BE2C (cell line): ENCODE data around the gene PPP6R2.

ENCODE experiments used
- DNase-seq: peaks from one replicate; pipeline ENCODE4 v3.0.0-alpha.2; 2020
- H3K27me3 ChIP-seq: fragments of 250-450 bp; sonication (Bioruptor Pico); 2 replicates; pipeline ENCODE4 v1.5.1; 2020; ENCODE audit warnings: mild to moderate bottlenecking
- H3K36me3 ChIP-seq: fragments of 250-450 bp; sonication (Bioruptor Pico); 2 replicates; pipeline ENCODE4 v1.5.1; 2020; ENCODE audit warnings: mild to moderate bottlenecking
- H3K4me1 ChIP-seq: fragments of 250-450 bp; sonication (Bioruptor Pico); 2 replicates; pipeline ENCODE4 v1.5.1; 2020
- H3K4me3 ChIP-seq: 2 replicates; pipeline ENCODE4 v1.5.1; 2011; ENCODE audit warnings: low read depth, low read length
- H3K9me3 ChIP-seq: fragments of 250-450 bp; sonication (Bioruptor Pico); 2 replicates; pipeline ENCODE4 v1.5.1; 2020
- TF ChIP-seq, protein P1 (sequence below): IDR thresholded peaks from 2 replicates; pipeline ENCODE4 v1.5.1; 2012; ENCODE audit warnings: mild to moderate bottlenecking, low read depth, low read length

Gene PPP6R2

DNA sequence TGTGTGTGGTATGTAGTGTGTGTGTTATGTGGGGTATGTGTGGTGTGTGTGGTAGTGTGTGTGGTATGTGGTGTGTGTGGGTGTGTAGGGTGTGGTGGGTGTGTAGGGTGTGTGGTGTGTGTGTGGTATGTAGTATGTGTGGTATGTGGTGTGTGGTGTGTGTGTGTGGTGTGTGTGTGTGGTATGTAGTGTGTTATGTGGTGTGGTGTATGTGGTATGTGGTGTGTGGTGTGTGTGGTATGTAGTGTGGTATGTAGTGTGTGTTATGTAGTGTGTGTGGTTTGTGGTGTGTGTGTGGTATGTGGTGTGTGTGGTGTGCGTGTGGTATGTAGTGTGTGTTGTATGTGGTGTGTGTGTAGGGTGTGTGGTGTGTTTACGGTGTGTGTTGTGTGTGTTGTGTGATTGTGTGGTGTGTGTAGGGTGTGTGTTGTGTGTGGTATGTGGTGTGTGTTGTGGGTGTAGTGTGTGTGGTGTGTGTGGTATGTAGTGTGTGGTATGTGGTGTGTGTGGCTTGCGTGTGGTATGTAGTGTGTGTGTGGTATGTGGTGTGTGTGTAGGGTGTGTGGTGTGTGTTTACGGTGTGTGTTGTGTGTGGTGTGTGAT, 4.2 kb upstream of the PPP6R2 start:
- Histone ChIP-seq H3K4me3 (no peak overlapping the region), H3K27me3 (no peaks in the 10 kb centered on the region), H3K9me3 (no peaks in the 10 kb centered on the region; the same call in 1 of the 2 replicates), H3K4me1 (no peaks in the 10 kb centered on the region), H3K36me3 (no peaks in the 10 kb centered on the region)
- no peak for DNase-seq
- TF ChIP-seq, protein P1, sequence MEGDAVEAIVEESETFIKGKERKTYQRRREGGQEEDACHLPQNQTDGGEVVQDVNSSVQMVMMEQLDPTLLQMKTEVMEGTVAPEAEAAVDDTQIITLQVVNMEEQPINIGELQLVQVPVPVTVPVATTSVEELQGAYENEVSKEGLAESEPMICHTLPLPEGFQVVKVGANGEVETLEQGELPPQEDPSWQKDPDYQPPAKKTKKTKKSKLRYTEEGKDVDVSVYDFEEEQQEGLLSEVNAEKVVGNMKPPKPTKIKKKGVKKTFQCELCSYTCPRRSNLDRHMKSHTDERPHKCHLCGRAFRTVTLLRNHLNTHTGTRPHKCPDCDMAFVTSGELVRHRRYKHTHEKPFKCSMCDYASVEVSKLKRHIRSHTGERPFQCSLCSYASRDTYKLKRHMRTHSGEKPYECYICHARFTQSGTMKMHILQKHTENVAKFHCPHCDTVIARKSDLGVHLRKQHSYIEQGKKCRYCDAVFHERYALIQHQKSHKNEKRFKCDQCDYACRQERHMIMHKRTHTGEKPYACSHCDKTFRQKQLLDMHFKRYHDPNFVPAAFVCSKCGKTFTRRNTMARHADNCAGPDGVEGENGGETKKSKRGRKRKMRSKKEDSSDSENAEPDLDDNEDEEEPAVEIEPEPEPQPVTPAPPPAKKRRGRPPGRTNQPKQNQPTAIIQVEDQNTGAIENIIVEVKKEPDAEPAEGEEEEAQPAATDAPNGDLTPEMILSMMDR, result no peak

DNA sequence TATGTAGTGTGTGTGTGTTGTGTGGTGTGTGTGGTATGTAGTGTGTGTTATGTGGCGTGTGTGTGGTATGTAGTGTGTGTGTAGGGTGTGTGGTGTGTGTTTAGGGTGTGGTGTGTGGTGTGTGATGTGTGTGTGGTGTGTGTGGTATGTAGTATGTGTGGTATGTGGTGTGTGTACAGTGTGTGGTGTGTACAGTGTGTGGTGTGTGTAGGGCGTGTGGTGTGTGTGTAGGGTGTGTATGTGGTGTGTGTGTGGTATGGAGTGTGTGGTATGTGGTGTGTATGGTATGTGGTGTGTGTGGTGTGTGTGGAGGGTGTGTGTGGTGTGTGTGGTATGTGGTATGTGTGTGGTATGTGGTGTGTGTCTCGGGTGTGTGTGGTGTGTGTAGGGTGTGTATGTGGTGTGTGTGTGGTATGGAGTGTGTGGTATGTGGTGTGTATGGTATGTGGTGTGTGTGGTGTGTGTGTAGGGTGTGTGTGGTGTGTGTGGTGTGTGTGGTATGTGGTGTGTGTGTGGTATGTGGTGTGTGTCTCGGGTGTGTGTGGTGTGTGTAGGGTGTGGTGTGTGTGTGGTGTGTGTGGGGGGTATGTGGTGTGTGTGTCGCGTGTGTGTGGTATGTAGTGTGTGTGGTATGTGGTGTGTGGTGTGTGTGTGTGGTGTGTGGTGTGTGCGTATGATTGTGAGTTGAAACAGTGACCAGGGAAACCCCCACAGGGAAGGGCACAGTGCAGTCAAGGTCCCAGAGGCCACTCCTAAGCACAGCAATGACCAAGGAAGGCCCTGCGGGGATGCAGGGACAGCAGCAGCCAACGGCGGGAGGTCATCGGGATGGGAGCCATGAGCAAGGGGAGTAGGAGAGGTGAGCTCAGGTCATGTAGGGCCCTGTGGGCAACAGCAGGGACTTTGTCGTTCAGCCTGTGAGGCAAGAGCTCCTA, 2.9 kb upstream of the PPP6R2 start:
- Histone ChIP-seq H3K9me3 (no peaks in the 10 kb centered on the region; the same call in 1 of the 2 replicates), H3K36me3 (no peaks in the 10 kb centered on the region), H3K4me3 (no peak overlapping the region), H3K27me3 (no peaks in the 10 kb centered on the region), H3K4me1 (no peaks in the 10 kb centered on the region)
- peak; percentile 55 for DNase-seq
- TF ChIP-seq, protein P1, result no peak

DNA sequence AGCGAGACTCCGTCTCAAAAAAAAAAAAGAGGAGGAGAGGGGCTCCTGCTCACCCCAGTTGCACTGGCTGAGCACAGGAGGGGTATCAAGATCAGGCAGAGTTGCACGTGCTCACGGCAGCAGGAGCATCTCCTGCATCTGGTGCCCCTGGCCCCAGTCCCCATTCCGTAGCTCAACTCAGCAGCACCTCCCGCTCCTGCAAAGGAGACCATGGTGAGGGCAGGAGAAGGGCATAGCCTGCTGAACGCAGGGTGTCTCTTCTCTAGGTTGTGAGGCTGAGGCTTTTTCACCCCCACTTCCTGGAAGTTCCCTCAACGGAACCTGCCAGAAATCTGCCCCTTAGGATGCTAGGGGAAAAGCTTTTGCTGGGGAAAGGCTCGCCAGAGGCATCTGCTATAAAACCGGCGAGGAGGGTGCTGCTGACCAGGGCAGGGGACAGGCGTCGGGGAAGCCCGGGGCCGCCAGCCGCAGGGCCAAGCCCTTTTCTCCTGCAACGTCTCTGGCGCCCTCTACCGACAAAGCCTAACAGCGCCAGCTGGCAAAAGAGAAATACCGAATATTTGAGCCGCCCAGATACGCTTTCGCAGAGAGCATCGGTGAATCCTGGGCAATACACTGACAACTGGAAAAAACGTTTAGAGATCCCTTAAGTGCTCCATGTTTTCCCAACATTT, 1.0 kb upstream of the PPP6R2 start:
- H3K4me3 ChIP-seq, result peak overlapping the region; percentile 75
- TF ChIP-seq, protein P1, result peak; percentile 98
- H3K36me3 ChIP-seq, result no peaks in the 10 kb centered on the region; the same call in 1 of the 2 replicates
- no peaks in the 10 kb centered on the region; the same call in 1 of the 2 replicates for H3K9me3 ChIP-seq
- H3K4me1 ChIP-seq, result no peaks in the 10 kb centered on the region
- peak; percentile 95 for DNase-seq
- no peaks in the 10 kb centered on the region for H3K27me3 ChIP-seq

DNA sequence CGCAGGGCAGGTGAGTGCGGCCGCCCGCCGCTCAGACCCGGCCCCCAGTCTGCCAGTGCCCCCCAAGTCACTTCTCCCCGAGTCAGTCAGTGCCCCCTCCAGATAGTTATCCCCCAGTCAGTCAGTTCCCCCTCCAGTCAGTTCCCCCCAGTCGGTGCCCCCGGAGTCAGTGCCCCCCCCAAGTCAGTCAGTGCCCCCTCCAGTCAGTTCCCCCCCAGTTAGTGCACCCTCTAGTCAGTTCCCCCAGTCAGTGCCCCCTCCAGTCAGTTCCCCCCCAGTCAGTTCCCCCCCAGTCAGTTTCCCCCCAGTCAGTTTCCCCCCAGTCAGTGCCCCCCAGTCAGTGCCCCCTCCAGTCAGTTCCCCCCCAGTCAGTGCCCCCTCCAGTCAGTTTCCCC, 411 bp downstream of the PPP6R2 start:
- peaks cover 6% of the 10 kb centered on the region for H3K36me3 ChIP-seq
- H3K9me3 ChIP-seq, result no peaks in the 10 kb centered on the region; the same call in 1 of the 2 replicates
- TF ChIP-seq, protein P1, result no peak
- no peaks in the 10 kb centered on the region for H3K4me1 ChIP-seq
- no peak for DNase-seq
- H3K27me3 ChIP-seq, result no peaks in the 10 kb centered on the region
- peak overlapping the region; percentile 75 for H3K4me3 ChIP-seq

DNA sequence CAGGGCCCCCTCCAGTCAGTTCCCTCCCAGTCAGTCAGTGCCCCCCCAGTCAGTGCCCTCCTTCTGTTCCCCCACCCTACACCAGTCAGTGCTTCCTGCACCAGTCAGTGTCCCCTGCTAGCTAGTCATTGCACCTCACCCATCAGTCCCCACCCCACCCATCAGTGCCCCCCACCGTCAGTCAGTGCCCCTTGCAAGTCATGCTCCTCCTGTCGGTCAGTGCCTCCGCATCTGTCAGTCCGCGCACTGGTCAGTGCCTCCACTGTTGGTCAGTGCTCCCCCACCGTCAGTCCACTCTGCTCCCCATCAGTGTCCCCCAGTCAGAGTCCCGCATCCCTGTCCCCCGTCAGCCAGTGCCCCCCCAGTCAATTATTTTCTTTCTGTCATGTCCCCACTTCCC, 3.3 kb downstream of the PPP6R2 start:
- Histone ChIP-seq H3K4me3 (no peak overlapping the region), H3K36me3 (peaks cover 9% of the 10 kb centered on the region), H3K9me3 (no peaks in the 10 kb centered on the region), H3K27me3 (no peaks in the 10 kb centered on the region), H3K4me1 (no peaks in the 10 kb centered on the region)
- DNase-seq, result no peak
- TF ChIP-seq, protein P1, result no peak
